ENCODE results near the gene IQCB1. TPM values are rescaled to one million over a fixed set of nuclear protein-coding genes. Genes with fewer than 3 reads are reported as not detected.

Gene IQCB1
- total and polyA plus RNA-seq, 2 of the 8 experiments (the other 6 are each of a cell fraction or from before 2014, with no cell fraction given) = 21.7 to 31.2 TPM

- Histone ChIP-seq H3K36me3 (ENCODE audit: control insufficient read depth in 2 of 4, insufficient read depth in 4 of 4, low read length in 3 of 4) (no peaks in the 10 kb centered on the region), H3K9ac (replicated peaks in 1 of 4; ENCODE audit: extremely low read depth in 1 of 4, low read depth in 3 of 4, low read length in 3 of 4) (no peak overlapping the region), H2BK5ac (ENCODE audit: low read depth, low read length) (no peak overlapping the region), H2BK15ac (ENCODE audit: low read length) (no peak overlapping the region), H3K79me2 (ENCODE audit: control insufficient read depth in 1 of 2, insufficient read depth in 2 of 2, low read length in 2 of 2) (peaks cover 0 to 60% of the 10 kb centered on the region in 2 experiments; a peak in 3 of 4 replicates), H3K23me2 (ENCODE audit: low read depth, low read length) (no peaks in the 10 kb centered on the region), H3K23ac (ENCODE audit: insufficient read length) (no peak overlapping the region), H3K4ac (replicated peaks; ENCODE audit: insufficient read length, low read depth, low read length) (no peak overlapping the region), H3K4me2 (ENCODE audit: insufficient read depth in 1 of 2, low read depth in 2 of 2, low read length in 2 of 2) (no peak overlapping the region), H2AFZ (ENCODE audit: low read length) (no peak overlapping the region), H4K91ac (replicated peaks; ENCODE audit: insufficient read length, low read length) (no peak overlapping the region), H4K5ac (ENCODE audit: insufficient read length, low read depth, low read length) (no peak overlapping the region), H3K79me1 (ENCODE audit: low read depth, low read length) (no peaks in the 10 kb centered on the region; the same call in 1 of the 2 replicates), H2AK5ac (ENCODE audit: low read depth, low read length) (no peak overlapping the region), H3K18ac (ENCODE audit: extremely low read depth, low read length) (no peak overlapping the region), H2BK120ac (replicated peaks; ENCODE audit: low read depth, low read length) (no peak overlapping the region), H2BK12ac (ENCODE audit: low read depth, low read length) (no peak overlapping the region), H2BK20ac (ENCODE audit: low read length) (no peak overlapping the region), H3K27me3 (replicated peaks in 1 of 4; ENCODE audit: control insufficient read depth in 3 of 4, extremely low read depth in 1 of 4, insufficient read depth in 3 of 4, low read length in 3 of 4) (no peaks in the 10 kb centered on the region), H4K8ac (ENCODE audit: extremely low read depth, insufficient read depth, low read length) (no peak overlapping the region), H3K56ac (replicated peaks; ENCODE audit: insufficient read length, low read depth, low read length) (no peak overlapping the region), H3K4me1 (replicated peaks in 1 of 4; ENCODE audit: control insufficient read depth in 3 of 4, insufficient read depth in 4 of 4, low read length in 3 of 4) (no peaks in the 10 kb centered on the region), H3K4me3 (ENCODE audit: extremely low read depth in 1 of 4, insufficient read depth in 2 of 4, low read depth in 3 of 4, low read length in 4 of 4) (no peak overlapping the region), H3K27ac (ENCODE audit: low read depth, low read length) (no peak overlapping the region), H4K20me1 (replicated peaks in 1 of 2; ENCODE audit: control insufficient read depth in 1 of 2, insufficient read depth in 2 of 2, low read length in 2 of 2) (peaks cover 0 to 4% of the 10 kb centered on the region in 2 experiments), H3K14ac (ENCODE audit: insufficient read length) (no peak overlapping the region), H3K9me3 (ENCODE audit: insufficient read depth in 2 of 2, low read depth in 1 of 2, low read length in 1 of 2) (no peaks in the 10 kb centered on the region)
- TF ChIP-seq KDM1A (IDR thresholded peaks at IDR 0.05; ENCODE audit: borderline replicate concordance, low read length) = no peak
- POLR2A ChIA-PET (ENCODE audit: partially characterized antibody) = no interaction called here
- DNase-seq (ENCODE audit: low read depth in 1 of 2, low spot score in 2 of 2) (no peak), FAIRE-seq (no peak)
- 87% methylated on average over 2 of the region's 2 CpGs; no CpG with 5 or more reads in 1 of the 2 experiments for WGBS, 2 experiments (ENCODE audit: extremely low coverage in 1 of 2, insufficient coverage in 1 of 2, insufficient read length in 1 of 2, insufficient replicate concordance in 2 of 2, low coverage in 1 of 2, low lambda C conversion rate in 2 of 2, missing lambda C conversion rate in 1 of 2)
- CTCF ChIA-PET (ENCODE audit: partially characterized antibody) = no interaction called here
These were observed 94.0 kb downstream of the IQCB1 start for GRCh38 chr3:121740896-121741295.
